Activated CD8-positive, alpha-beta memory T cell treated with anti-CD3 and anti-CD28 coated beads for 4 hours (primary cell): ENCODE measurements around the gene TMEM63A.

ENCODE experiments used
- DNase-seq, 2 donors: peaks; one replicate each; pipeline ENCODE4 v3.0.0-alpha.2; 2020; ENCODE audit warnings: low read depth in 2 of 2

The TMEM63A gene

DNA sequence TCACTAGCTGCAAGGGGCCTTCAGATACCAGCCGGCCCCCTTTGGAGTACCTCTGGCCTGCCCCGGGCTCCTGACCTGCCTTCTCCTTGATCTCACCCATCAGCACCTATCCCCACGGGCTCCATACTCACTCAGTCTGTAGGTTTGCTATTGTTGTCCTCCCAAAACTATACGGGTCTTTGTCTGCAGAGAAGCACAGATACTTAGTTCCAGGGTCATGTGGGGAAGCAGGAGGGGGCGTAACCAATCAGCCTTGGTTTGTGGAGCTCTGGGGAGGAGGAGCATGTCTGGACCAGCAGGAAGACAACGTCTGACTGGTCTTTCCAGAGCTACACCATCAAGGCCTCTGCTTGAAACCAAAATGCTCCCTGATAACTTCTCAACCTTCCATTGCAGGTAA lies 15.2 kb downstream of the TMEM63A start:
- DNase-seq = no peak

DNA sequence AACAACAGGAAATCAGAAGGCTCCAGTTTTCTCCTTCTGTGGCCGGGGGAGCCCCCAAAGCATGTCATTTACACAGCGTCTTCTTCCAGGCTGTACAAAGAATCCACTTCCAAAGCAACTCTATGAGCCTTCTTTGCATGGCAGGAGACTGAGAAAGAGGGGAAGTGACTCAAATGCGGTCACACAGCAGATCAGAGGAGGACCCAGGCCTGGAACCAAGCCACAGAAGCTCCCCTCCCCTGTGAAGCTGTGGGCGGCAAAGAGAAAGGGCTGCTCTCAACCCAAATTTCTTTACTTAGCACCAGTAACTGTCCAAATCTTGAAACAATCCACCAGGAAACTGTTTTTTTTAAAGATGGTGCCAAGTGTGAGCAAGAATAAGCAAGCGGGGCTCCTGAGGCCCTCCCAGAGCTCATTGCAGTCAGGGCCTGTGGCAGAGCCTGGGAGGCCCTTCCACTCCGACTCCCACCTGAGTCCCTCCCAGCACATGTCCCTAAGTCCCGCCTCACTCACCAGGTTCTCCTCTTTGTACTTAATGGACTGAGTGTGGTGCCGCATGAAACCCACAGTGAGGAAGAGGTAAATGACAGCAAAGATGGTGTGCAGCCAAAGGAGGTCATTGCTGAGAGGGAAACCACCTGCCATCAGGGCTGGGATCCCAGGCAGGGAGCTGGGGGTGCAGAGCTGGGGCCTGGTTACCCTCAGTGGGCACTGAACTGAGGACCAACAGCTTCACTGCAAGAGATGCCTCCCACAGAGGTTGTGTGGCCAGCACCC lies 15.9 kb downstream of the TMEM63A start:
- peak; percentile 60 to 71 for DNase-seq

GRCh38 chr1:225865514-225865913 lies 16.7 kb downstream of the TMEM63A start:
- no peak for DNase-seq

GRCh38 chr1:225863167-225863566 lies 19.0 kb downstream of the TMEM63A start:
- no peak for DNase-seq

GRCh38 chr1:225862581-225862950 lies 19.6 kb downstream of the TMEM63A start:
- no peak for DNase-seq

DNA sequence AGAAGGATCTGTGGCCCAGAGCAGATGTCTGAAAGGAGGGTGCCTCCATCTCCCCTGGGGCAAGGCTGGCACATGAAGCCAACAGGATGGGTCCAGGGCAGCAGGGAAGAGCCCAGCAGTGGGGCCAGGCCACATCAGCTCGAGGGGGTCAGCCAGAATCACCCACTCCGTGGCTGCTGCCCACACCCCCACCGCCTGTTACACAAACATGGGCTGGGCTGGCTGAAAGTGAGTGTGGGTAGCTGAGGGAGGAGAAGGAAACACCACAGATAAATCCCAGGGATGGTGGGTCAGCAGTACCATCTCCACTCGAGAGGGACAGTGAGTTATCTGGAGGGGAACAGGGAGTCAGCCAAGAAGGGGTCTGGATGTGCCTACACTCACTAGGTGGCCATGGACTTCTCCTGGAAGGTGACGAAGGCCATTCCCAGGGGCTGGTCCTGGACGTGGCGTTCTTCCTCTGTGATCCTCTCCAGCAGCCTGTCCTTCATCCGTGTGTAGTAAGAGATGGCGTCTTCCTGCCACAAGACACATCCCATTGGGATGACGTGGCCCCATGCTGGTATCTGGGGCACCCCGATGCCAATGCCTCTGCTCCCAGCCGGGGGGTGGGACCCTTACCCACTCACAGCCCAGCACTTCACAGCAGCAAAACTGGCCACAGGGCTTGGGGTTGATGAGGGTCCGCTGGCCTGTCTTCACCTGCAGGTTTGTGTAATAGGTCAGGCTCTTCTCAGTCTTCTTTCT lies 20.2 kb downstream of the TMEM63A start:
- no peak for DNase-seq

DNA sequence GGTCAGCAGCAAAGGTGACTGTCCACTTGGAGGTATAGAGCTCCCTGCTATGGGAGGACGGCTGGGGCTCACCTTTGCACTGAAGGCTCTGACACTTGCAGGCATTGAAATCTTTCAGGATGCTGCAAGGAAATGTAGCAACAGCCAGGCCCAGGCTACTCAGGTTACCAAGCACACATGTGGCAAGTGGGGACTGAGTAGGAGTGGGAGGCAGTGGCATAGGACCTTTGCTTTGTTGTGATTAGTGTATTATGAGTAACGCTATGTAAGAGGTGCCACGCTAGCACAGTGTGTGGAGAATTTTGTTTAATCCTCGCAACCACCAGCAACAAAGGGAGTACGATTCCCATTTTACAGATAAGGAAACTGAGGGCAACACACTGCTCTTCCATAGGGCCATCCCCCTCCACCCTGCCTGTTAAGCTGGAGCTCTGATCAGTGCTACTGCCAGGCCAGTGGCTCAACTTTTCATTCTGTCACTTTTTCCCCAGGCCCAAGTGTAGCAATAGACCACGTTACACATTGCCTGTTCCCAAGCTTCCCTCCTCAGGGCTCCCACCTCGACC lies 21.2 kb downstream of the TMEM63A start:
- DNase-seq = no peak

- no peak for DNase-seq
Measured at GRCh38 chr1:225860107-225860506, 22.1 kb downstream of the TMEM63A start.

DNA sequence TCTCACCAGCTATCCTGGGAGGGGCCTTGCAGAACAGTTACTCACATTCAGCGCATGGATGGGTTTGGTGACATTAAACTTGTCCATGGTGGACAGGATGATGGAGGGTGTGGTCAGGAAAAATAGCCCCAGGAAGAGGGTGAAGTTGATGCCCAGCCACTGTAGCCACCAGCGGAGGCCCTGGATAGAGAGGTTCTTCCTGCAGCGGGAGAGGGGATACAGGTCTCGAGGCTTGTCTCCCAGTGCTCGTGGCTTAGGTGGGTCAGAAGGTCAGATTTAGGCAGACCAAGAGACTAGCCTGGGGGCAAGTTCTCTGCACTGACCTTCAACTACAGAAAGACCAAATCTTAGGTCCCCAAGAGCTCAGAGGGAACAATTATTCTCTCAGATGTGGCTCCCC lies 23.0 kb downstream of the TMEM63A start:
- no peak for DNase-seq

- no peak for DNase-seq
Measured at GRCh38 chr1:225857256-225857655, 24.9 kb downstream of the TMEM63A start.

- DNase-seq = no peak
Measured at GRCh38 chr1:225855503-225856300, 26.5 kb downstream of the TMEM63A start.

DNA sequence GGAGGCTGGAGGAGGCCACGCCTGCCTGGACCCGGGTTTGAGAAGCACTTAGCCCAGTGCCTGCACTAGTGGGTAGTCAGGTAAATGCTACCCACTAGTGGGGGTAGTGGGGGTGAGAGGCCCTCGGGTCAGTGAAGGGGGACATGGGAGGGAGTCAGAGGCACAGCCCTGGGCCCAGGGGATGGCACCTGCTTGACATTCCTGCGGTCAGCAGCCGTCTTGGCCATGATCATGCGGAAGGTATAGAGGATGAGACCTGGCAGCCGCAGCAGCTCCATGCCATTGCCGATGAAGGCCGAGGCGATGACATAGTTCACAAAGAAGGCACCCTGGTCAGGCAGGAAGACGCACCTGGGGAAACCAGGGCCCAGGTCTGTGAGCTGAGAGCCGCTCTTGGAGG lies 28.7 kb downstream of the TMEM63A start:
- DNase-seq = no peak

DNA sequence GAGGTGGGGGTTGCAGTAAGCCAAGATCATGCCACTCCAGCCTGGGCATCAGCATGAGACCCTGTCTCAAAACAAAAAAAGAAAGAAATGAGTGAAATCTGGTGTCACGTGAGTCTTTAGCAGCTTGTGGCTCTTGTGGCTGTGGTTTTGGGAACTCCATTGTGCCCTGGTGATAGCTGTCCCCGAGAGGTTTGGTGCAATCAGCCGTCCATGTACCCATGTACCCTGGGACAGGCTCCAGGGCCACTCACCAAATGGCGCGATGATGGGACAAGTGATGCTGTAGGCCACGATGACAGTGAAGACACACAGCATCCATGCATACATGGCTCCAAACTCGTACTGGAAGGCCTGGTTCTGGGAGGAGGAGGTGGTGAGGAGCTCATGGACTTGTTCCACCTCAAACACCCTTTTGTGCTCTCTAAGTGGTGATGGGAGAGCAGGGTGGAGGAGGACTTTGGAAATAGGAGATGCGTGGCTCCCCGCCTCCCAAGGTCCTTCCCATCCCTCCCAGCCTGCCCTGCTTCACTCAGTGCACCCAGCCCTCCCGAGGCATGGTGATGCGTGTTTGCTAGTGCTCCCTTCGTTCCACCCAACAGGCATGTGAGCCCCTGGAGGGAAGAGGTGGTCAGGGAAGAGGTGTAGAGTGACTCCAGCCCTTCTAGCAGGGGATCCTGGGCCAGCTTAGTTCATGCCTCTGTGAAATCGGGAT lies 29.6 kb downstream of the TMEM63A start:
- no peak for DNase-seq

GRCh38 chr1:225851805-225852204 lies 30.4 kb downstream of the TMEM63A start:
- DNase-seq = no peak

- no peak for DNase-seq
Measured at GRCh38 chr1:225850370-225850769, 31.8 kb downstream of the TMEM63A start.

DNA sequence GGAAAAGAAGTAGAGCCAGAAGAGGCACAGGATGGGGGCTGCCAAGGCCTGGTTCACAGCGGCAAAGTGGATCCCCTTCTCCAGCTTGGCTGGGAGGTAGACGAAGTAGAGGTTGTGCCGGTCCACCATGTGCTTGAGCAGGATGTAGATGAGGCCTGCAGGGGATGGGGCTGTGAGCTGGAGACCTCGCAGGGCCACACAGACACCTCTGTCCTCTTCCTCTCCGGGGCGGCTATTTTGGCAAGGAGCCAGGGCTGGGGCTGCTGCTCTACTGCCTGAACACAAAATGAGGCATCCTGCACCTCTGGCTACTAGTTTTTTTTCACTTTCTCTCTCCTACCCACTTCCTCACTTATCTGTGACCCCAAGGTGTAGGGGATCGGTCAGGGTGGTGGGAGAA lies 32.3 kb downstream of the TMEM63A start:
- peak in 1 of 2 donors; percentile 27 for DNase-seq

- DNase-seq = no peak
Measured at GRCh38 chr1:225848030-225848955, 33.9 kb downstream of the TMEM63A start.

DNA sequence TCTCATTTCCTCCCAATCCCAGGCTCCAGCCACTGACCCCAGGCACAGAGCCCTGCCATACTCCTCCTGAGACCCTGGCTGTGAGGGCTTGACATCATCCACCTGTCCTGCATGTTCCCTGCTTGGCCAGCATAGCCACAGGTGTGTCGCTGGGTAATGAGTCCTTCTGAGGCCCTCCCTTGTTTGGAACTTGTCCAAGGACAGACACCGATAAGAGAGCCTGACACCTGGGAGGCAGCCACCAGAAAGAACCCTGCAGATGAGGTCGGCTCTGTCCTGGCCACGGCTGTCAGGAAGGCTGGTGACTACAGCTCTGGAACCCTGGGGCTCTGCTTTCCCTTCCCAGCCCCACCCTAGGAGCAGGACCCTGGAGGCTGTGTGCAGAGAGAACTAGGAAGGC lies 34.6 kb downstream of the TMEM63A start:
- no peak for DNase-seq

DNA sequence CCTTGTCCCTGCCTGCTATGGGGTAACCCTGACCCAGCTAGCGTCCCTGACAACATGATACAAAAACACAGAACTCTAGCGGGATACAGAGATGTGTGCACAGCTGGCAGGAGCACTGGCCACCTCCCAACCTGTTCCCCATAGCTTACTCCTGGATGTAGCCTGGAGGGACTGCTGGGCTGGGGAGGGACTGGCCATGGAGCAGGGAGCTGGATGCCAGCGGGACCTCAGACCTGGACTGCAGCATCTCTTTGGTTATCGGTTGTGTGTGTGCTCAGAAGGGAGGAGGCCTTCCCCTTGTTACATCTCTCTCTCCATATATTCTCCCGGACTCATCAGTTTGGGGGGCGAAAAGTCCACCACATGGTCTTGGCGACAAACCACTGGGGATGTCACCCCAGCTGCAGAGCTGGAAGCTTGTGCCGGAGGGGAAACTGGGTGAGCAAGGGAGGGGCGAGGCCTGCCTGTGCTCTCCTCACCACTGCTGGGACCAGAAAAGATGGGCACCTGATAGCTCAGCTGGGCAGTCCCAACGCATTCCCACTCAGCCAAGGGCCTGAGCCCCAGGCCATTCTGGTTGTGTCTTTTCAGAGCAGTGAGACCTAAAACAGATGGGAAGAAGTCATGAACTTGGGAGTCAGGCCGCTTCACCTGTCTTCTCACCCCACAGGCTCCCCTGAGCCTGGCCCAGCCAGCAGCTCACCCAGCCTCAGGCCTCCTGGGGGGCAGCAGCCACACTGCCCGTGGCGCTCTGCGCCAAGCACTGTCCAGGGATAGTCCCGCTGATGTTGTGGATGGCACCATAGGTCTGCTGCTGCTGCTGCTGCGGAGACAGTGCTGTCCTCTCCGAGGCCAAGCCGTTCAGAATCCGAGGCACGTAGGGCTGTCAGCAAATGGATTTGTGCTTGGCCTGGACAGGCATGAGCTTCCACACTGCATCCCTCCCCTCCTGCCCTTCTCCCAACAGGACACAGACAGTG lies 35.6 kb downstream of the TMEM63A start:
- DNase-seq = no peak
